ENCODE measurements around the gene SPOCK1. TPM values are rescaled to one million over a fixed set of nuclear protein-coding genes. Genes with fewer than 3 reads are reported as not detected.

The SPOCK1 gene
- polyA plus RNA-seq, 2 of the 4 experiments (the other 2 are of a cell fraction) = 28.9 to 40.8 TPM

DNA sequence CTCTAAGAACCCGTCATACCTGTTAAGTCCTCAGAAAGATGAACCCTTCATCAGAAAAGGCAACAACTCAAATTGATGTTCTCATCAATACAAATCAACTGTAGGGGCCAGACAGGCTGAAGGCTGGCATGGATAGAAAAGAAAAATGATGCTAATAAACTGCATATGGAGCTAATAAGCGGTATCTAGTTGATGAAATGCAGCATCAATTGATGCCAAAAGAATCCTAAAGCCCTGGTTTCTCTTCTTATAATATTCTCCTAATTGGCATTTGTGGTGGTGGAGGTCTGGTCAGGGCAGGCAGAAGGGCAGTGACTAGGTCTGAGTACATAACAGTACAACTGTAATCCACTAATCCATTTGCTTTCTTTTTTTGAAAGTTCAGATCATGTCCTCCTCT lies 322.5 kb downstream of the SPOCK1 start:
- ATAC-seq (no peak), FAIRE-seq (no peak), DNase-seq (ENCODE audit: low read depth in 1 of 2, low spot score in 1 of 2) (no peak)
- POLR2A ChIA-PET = no interaction called here
- no peak for TF ChIP-seq ZC3H11A (IDR thresholded peaks at IDR 0.05)
- CTCF ChIA-PET = no interaction called here
- Histone ChIP-seq H3K4me2 (no peak overlapping the region), H3K27ac (no peak overlapping the region), H3K9me3 (no peaks in the 10 kb centered on the region), H3K4me3 (no peak overlapping the region), H3K4me1 (no peaks in the 10 kb centered on the region)
- 63% methylated on average over 2 of the region's 2 CpGs for WGBS (ENCODE audit: missing lambda C conversion rate)

DNA sequence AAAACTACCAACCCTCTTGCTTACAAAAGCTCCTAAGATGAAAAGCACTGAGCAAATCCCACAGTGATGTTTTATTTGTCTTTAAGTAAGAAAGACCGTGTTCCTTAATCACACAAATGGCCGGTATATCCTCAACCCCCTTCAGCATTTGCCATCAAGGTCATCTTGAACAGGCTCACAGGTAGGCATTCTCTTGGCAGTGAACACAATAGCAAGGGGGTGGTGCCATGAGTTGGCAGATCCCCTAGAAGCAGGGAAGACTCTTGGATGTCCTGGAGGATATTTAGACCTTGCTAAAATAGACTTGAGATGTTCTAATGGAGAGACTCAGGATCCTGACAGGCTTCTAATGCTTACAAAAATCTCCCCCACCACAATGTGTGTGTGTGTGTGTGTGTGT lies 323.0 kb downstream of the SPOCK1 start:
- ChIA-PET POLR2A (no interaction called here), CTCF (interaction anchor here (0.9 kb wide), 1 partner anchor 8 kb away, joined by 3 read pairs; no protein-coding TSS in a partner anchor)
- ATAC-seq = no peak
- WGBS (ENCODE audit: missing lambda C conversion rate) = 87% methylated on average over 2 of the region's 2 CpGs
- TF ChIP-seq HDAC2 (IDR thresholded peaks at IDR 0.05) (no peak), RNF2 (IDR thresholded peaks at IDR 0.05; ENCODE audit: borderline replicate concordance, low read depth) (no peak), EHF (CRISPR knock-in tag; IDR thresholded peaks at IDR 0.05) (no peak), POLR2AphosphoS2 (conservative IDR thresholded peaks at IDR 0.05; ENCODE audit: low read length) (no peak), NPAS2 (CRISPR knock-in tag; IDR thresholded peaks at IDR 0.05; ENCODE audit: borderline replicate concordance) (no peak), HOXB5 (CRISPR knock-in tag; IDR thresholded peaks at IDR 0.05) (no peak), FOXS1 (CRISPR knock-in tag; IDR thresholded peaks at IDR 0.05) (no peak), JUNB (IDR thresholded peaks at IDR 0.05) (no peak), RARB (CRISPR knock-in tag; IDR thresholded peaks at IDR 0.05) (no peak), POLR2A (IDR thresholded peaks at IDR 0.05; ENCODE audit: low read length) (no peak), EP300 (IDR thresholded peaks at IDR 0.05) (no peak), CHD2 (IDR thresholded peaks at IDR 0.05; ENCODE audit: low read length, partially characterized antibody) (no peak), ZSCAN20 (CRISPR knock-in tag; IDR thresholded peaks at IDR 0.05) (no peak), CEBPB (IDR thresholded peaks at IDR 0.05) (no peak)
- TF ChIP-seq, protein P1, sequence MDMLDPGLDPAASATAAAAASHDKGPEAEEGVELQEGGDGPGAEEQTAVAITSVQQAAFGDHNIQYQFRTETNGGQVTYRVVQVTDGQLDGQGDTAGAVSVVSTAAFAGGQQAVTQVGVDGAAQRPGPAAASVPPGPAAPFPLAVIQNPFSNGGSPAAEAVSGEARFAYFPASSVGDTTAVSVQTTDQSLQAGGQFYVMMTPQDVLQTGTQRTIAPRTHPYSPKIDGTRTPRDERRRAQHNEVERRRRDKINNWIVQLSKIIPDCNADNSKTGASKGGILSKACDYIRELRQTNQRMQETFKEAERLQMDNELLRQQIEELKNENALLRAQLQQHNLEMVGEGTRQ (IDR thresholded peaks at IDR 0.05) = no peak
- TF ChIP-seq, protein P2, sequence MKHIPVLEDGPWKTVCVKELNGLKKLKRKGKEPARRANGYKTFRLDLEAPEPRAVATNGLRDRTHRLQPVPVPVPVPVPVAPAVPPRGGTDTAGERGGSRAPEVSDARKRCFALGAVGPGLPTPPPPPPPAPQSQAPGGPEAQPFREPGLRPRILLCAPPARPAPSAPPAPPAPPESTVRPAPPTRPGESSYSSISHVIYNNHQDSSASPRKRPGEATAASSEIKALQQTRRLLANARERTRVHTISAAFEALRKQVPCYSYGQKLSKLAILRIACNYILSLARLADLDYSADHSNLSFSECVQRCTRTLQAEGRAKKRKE (CRISPR knock-in tag; IDR thresholded peaks at IDR 0.05; ENCODE audit: low read depth) = no peak
- TF ChIP-seq, protein P3, sequence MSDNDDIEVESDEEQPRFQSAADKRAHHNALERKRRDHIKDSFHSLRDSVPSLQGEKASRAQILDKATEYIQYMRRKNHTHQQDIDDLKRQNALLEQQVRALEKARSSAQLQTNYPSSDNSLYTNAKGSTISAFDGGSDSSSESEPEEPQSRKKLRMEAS (IDR thresholded peaks at IDR 0.05) = no peak
- Histone ChIP-seq H3K4me2 (no peak overlapping the region), H3K4me3 (no peak overlapping the region), H3K9me3 (no peaks in the 10 kb centered on the region), H3K27ac (no peak overlapping the region), H3K4me1 (no peaks in the 10 kb centered on the region)
- FAIRE-seq = no peak
- no peak for DNase-seq (ENCODE audit: low read depth in 1 of 2, low spot score in 1 of 2)

DNA sequence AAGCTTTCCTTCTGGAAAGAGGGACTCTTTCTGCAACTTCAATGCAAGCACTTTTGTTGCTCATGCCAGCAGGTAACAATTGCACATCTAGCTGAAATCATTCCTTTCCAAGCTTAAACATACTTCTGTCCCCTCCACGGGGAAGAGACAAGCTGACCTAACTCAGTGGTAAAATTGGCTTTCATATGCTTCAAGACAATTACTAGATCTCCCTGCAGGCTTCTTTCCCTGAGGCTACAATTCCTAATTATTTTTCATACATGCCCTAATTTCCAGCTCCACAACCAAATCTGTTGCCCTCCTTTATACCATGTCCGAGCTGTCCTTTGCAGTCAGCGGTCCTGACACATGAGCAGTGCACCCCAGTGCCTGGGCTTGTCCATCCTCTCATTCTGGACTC lies 324.9 kb downstream of the SPOCK1 start:
- no peak for DNase-seq (ENCODE audit: low read depth in 1 of 2, low spot score in 1 of 2)
- H3K9me3 ChIP-seq = no peaks in the 10 kb centered on the region
- no peak overlapping the region for H3K27ac ChIP-seq
- ChIA-PET CTCF (interaction anchor here (0.8 to 1.0 kb wide), 2 partner anchors 12 to 16 kb away, joined by 3 read pairs; no protein-coding TSS in a partner anchor), POLR2A (interaction anchor here (0.5 kb wide), 1 partner anchor 151 kb away, joined by 5 read pairs; no protein-coding TSS in a partner anchor)
- no peak overlapping the region for H3K4me3 ChIP-seq
- H3K4me2 ChIP-seq = no peak overlapping the region
- FAIRE-seq = no peak
- ATAC-seq = no peak
- no peaks in the 10 kb centered on the region for H3K4me1 ChIP-seq
- WGBS (ENCODE audit: missing lambda C conversion rate) = 36% methylated on average over 3 of the region's 3 CpGs
- TF ChIP-seq, protein P4, sequence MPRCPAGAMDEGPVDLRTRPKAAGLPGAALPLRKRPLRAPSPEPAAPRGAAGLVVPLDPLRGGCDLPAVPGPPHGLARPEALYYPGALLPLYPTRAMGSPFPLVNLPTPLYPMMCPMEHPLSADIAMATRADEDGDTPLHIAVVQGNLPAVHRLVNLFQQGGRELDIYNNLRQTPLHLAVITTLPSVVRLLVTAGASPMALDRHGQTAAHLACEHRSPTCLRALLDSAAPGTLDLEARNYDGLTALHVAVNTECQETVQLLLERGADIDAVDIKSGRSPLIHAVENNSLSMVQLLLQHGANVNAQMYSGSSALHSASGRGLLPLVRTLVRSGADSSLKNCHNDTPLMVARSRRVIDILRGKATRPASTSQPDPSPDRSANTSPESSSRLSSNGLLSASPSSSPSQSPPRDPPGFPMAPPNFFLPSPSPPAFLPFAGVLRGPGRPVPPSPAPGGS (IDR thresholded peaks at IDR 0.05) = no peak
- no peak for TF ChIP-seq PHF8 (IDR thresholded peaks at IDR 0.05; ENCODE audit: borderline replicate concordance, low read depth)
- TF ChIP-seq POLR2AphosphoS2 (conservative IDR thresholded peaks at IDR 0.05; ENCODE audit: low read length) = no peak
